GM23338 (cell line): ENCODE data around the gene GAL3ST2. TPM values are rescaled to one million over a fixed set of nuclear protein-coding genes. Genes with fewer than 3 reads are reported as not detected.

ENCODE experiments used
- ATAC-seq: fragments of 200-7000 bp; cut with Tn5 transposase; 3 replicates; pipeline ENCODE4 v1.9.1; 2020
- DNase-seq: peaks from one replicate; pipeline ENCODE4 v3.0.0-alpha.2; 2015; ENCODE audit warnings: low spot score
- H2AFZ ChIP-seq: fragments of 200-600 bp; sonication (generic); 2 replicates; pipeline ENCODE4 v1.8.0; 2016; ENCODE audit warnings: antibody characterized with exemption, mild to moderate bottlenecking, moderate library complexity
- H3F3A ChIP-seq: fragments of 200-600 bp; sonication (generic); replicated peaks from 2 replicates; pipeline ENCODE4 v1.8.0; 2017; ENCODE audit warnings: antibody characterized with exemption, mixed run types, low read depth
- H3K27ac ChIP-seq: fragments of 200-600 bp; sonication (generic); 2 replicates; pipeline ENCODE4 v1.6.1; 2016; ENCODE audit warnings: low read depth
- H3K27me3 ChIP-seq: fragments of 200-600 bp; sonication (generic); 2 replicates; pipeline ENCODE4 v1.8.0; 2016; ENCODE audit warnings: mild to moderate bottlenecking, mixed run types, moderate library complexity; ENCODE audit not compliant: insufficient read depth
- H3K36me3 ChIP-seq: fragments of 200-600 bp; sonication (generic); 2 replicates; pipeline ENCODE4 v1.8.0; 2016; ENCODE audit warnings: mild to moderate bottlenecking; ENCODE audit not compliant: insufficient read depth
- H3K4me1 ChIP-seq: fragments of 200-600 bp; sonication (generic); 2 replicates; pipeline ENCODE4 v1.8.0; 2016; ENCODE audit warnings: mild to moderate bottlenecking, moderate library complexity; ENCODE audit not compliant: insufficient read depth
- H3K4me2 ChIP-seq: fragments of 200-600 bp; sonication (generic); 2 replicates; pipeline ENCODE4 v1.7.1; 2017; ENCODE audit warnings: mixed run types
- H3K4me3 ChIP-seq: fragments of 200-600 bp; sonication (generic); 2 replicates; pipeline ENCODE4 v1.6.1; 2016; ENCODE audit warnings: mixed run types
- H3K79me2 ChIP-seq: fragments of 200-600 bp; sonication (generic); replicated peaks from 2 replicates; pipeline ENCODE4 v1.8.0; 2017; ENCODE audit warnings: mild to moderate bottlenecking; ENCODE audit not compliant: insufficient read depth
- H3K9me2 ChIP-seq: fragments of 200-600 bp; sonication (generic); 2 replicates; pipeline ENCODE4 v1.8.0; 2017; ENCODE audit not compliant: insufficient read depth
- H4K20me1 ChIP-seq: fragments of 200-600 bp; sonication (generic); replicated peaks from 2 replicates; pipeline ENCODE4 v1.8.0; 2017; ENCODE audit warnings: mild to moderate bottlenecking; ENCODE audit not compliant: insufficient read depth
- H3K27ac Mint-ChIP-seq: 2 replicates; pipeline ENCODE4 v1.8.0; 2020; ENCODE audit warnings: inconsistent platforms, mild to moderate bottlenecking, moderate library complexity, mixed read lengths
- H3K27me3 Mint-ChIP-seq: 3 replicates; pipeline ENCODE4 v1.8.0; 2022; ENCODE audit warnings: low read depth, mild to moderate bottlenecking, moderate library complexity, mixed read lengths, inconsistent platforms; ENCODE audit not compliant: insufficient read depth, poor library complexity
- H3K36me3 Mint-ChIP-seq: 3 replicates; pipeline ENCODE4 v1.8.0; 2021; ENCODE audit warnings: low read depth, mild to moderate bottlenecking, inconsistent platforms, moderate library complexity, mixed read lengths
- H3K4me1 Mint-ChIP-seq: 3 replicates; pipeline ENCODE4 v1.8.0; 2020; ENCODE audit warnings: mild to moderate bottlenecking, inconsistent platforms, mixed read lengths
- H3K4me3 Mint-ChIP-seq: 3 replicates; pipeline ENCODE4 v1.8.0; 2021; ENCODE audit warnings: moderate library complexity, mild to moderate bottlenecking, inconsistent platforms, mixed read lengths
- H3K9me3 Mint-ChIP-seq: 3 replicates; pipeline ENCODE4 v1.8.0; 2020; ENCODE audit warnings: moderate library complexity, mild to moderate bottlenecking, inconsistent platforms, mixed read lengths
- CREB1 ChIP-seq: fragments of 250-450 bp; sonication (Bioruptor Pico); IDR thresholded peaks from 2 replicates; pipeline ENCODE4 v1.5.0; 2020; ENCODE audit warnings: low read depth, mild to moderate bottlenecking, moderate library complexity
- EZH2 ChIP-seq: fragments of 200-600 bp; sonication (generic); IDR thresholded peaks from one replicate; pipeline ENCODE4 v1.8.0; 2017; ENCODE audit warnings: antibody characterized with exemption, mild to moderate bottlenecking, low read depth; ENCODE audit not compliant: unreplicated experiment
- JUNB ChIP-seq: IDR thresholded peaks from one replicate; pipeline ENCODE4 v1.6.1; 2016; ENCODE audit warnings: antibody characterized with exemption; ENCODE audit not compliant: unreplicated experiment
- NANOG ChIP-seq: IDR thresholded peaks from 2 replicates; pipeline ENCODE4 v1.6.1; 2016; ENCODE audit warnings: antibody characterized with exemption, borderline replicate concordance
- POLR2AphosphoS5 ChIP-seq: IDR thresholded peaks from 2 replicates; pipeline ENCODE4 v1.6.1; 2016; ENCODE audit warnings: antibody characterized with exemption, low read depth
- STAT1 ChIP-seq: IDR thresholded peaks from one replicate; pipeline ENCODE4 v1.6.1; 2016; ENCODE audit warnings: antibody characterized with exemption; ENCODE audit not compliant: unreplicated experiment
- ZNF114 ChIP-seq: fragments of 250-450 bp; sonication (Bioruptor Pico); IDR thresholded peaks from 2 replicates; pipeline ENCODE4 v1.5.0; 2020; ENCODE audit warnings: mild to moderate bottlenecking, moderate library complexity
- polyA plus RNA-seq: library from polyadenylated mRNA; unstranded; fragments of >200 nt; fragmentation: Nextera tagmentation; extraction: Ambion mirVana; gene quantifications from 2 replicates; pipeline ENCODE4 v1.2.1, GENCODE V29; 2016
- total RNA-seq: library from RNA; depleted of rRNA; stranded (reverse); fragments of >200 nt; shearing (Covaris generic); gene quantifications from 2 replicates; pipeline ENCODE4 v1.2.3, GENCODE V29; 2014
- TF ChIP-seq, protein P1 (sequence below): IDR thresholded peaks from 2 replicates; pipeline ENCODE4 v1.6.1; 2016; ENCODE audit warnings: antibody characterized with exemption
- TF ChIP-seq, protein P2 (sequence below): fragments of 250-450 bp; sonication (Bioruptor Pico); IDR thresholded peaks from 2 replicates; pipeline ENCODE4 v1.5.0; 2020; ENCODE audit warnings: mild to moderate bottlenecking, moderate library complexity

Gene GAL3ST2
- total and polyA plus RNA-seq, 2 experiments from 2014 or later, result 0.19 to 0.24 TPM

DNA sequence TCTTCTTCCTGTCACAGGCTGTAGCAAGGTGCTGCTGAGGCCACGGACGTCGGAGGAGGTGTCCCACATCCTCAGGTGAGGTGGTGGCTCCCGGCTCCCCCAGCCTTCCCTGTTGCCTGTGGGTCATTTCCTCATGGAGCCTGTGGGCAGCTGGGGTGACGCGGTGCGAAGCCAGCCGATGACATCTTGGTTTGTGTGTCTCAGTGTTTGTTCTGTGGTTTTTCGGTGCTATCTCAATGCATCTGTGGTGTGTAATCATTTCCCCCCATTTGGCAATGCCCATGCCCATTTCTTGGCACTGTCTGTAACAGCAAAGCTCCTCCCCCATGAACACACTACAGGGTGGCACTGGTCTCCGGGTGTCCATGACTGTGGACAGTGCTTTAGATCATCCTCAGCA, 35.6 kb upstream of the GAL3ST2 start (continued):
- TF ChIP-seq NANOG, result no peak
- TF ChIP-seq CREB1 (CRISPR knock-in tag), result no peak
- no peak for TF ChIP-seq ZNF114 (CRISPR knock-in tag)
- TF ChIP-seq, protein P1, sequence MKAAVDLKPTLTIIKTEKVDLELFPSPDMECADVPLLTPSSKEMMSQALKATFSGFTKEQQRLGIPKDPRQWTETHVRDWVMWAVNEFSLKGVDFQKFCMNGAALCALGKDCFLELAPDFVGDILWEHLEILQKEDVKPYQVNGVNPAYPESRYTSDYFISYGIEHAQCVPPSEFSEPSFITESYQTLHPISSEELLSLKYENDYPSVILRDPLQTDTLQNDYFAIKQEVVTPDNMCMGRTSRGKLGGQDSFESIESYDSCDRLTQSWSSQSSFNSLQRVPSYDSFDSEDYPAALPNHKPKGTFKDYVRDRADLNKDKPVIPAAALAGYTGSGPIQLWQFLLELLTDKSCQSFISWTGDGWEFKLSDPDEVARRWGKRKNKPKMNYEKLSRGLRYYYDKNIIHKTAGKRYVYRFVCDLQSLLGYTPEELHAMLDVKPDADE, result no peak
- TF ChIP-seq, protein P2, sequence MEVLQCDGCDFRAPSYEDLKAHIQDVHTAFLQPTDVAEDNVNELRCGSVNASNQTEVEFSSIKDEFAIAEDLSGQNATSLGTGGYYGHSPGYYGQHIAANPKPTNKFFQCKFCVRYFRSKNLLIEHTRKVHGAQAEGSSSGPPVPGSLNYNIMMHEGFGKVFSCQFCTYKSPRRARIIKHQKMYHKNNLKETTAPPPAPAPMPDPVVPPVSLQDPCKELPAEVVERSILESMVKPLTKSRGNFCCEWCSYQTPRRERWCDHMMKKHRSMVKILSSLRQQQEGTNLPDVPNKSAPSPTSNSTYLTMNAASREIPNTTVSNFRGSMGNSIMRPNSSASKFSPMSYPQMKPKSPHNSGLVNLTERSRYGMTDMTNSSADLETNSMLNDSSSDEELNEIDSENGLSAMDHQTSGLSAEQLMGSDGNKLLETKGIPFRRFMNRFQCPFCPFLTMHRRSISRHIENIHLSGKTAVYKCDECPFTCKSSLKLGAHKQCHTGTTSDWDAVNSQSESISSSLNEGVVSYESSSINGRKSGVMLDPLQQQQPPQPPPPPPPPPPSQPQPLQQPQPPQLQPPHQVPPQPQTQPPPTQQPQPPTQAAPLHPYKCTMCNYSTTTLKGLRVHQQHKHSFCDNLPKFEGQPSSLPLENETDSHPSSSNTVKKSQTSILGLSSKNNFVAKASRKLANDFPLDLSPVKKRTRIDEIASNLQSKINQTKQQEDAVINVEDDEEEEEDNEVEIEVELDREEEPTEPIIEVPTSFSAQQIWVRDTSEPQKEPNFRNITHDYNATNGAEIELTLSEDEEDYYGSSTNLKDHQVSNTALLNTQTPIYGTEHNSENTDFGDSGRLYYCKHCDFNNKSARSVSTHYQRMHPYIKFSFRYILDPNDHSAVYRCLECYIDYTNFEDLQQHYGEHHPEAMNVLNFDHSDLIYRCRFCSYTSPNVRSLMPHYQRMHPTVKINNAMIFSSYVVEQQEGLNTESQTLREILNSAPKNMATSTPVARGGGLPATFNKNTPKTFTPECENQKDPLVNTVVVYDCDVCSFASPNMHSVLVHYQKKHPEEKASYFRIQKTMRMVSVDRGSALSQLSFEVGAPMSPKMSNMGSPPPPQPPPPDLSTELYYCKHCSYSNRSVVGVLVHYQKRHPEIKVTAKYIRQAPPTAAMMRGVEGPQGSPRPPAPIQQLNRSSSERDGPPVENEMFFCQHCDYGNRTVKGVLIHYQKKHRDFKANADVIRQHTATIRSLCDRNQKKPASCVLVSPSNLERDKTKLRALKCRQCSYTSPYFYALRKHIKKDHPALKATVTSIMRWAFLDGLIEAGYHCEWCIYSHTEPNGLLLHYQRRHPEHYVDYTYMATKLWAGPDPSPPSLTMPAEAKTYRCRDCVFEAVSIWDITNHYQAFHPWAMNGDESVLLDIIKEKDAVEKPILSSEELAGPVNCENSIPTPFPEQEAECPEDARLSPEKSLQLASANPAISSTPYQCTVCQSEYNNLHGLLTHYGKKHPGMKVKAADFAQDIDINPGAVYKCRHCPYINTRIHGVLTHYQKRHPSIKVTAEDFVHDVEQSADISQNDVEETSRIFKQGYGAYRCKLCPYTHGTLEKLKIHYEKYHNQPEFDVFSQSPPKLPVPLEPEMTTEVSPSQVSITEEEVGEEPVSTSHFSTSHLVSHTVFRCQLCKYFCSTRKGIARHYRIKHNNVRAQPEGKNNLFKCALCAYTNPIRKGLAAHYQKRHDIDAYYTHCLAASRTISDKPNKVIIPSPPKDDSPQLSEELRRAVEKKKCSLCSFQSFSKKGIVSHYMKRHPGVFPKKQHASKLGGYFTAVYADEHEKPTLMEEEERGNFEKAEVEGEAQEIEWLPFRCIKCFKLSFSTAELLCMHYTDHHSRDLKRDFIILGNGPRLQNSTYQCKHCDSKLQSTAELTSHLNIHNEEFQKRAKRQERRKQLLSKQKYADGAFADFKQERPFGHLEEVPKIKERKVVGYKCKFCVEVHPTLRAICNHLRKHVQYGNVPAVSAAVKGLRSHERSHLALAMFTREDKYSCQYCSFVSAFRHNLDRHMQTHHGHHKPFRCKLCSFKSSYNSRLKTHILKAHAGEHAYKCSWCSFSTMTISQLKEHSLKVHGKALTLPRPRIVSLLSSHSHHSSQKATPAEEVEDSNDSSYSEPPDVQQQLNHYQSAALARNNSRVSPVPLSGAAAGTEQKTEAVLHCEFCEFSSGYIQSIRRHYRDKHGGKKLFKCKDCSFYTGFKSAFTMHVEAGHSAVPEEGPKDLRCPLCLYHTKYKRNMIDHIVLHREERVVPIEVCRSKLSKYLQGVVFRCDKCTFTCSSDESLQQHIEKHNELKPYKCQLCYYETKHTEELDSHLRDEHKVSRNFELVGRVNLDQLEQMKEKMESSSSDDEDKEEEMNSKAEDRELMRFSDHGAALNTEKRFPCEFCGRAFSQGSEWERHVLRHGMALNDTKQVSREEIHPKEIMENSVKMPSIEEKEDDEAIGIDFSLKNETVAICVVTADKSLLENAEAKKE (CRISPR knock-in tag), result no peak
- no peak for TF ChIP-seq POLR2AphosphoS5
- no peak for TF ChIP-seq STAT1

DNA sequence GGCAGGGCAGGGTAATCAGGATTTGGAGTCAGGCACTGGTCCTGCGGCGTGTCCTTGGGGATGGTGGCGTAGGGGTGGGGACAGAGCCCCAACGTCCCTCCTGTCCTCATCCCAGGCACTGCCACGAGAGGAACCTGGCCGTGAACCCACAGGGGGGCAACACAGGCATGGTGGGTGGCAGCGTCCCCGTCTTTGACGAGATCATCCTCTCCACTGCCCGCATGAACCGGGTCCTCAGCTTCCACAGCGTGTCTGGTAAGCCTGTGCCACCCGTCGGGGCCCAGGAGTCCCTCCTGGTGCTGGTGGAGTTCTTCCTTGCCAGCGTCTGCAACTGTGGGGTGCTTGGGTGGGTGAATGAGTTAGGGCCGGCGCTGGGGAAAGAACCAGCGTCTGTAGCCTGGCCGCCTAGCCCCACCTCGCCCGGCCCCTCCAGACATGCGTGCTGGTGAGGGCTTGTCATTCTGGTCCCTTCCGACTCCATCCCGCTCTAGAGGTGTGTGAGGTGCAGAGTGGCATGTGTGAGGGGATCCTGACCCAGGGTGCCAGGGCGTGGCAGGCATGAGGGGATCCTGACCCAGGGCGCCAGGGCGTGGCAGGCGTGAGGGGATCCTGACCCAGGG, 34.2 kb upstream of the GAL3ST2 start:
- H3K4me1 ChIP-seq, result no peaks in the 10 kb centered on the region
- Mint-ChIP-seq H3K27ac (no peak overlapping the region), H3K9me3 (no peaks in the 10 kb centered on the region), H3K36me3 (peaks cover 23% of the 10 kb centered on the region), H3K4me1 (no peaks in the 10 kb centered on the region), H3K27me3 (peaks cover 7% of the 10 kb centered on the region), H3K4me3 (no peak overlapping the region)
- no peaks in the 10 kb centered on the region for H3K27me3 ChIP-seq
- no peak overlapping the region for H3K4me2 ChIP-seq
- no peaks in the 10 kb centered on the region for H3K9me2 ChIP-seq
- DNase-seq (no peak), ATAC-seq (no peak)
- H3K27ac ChIP-seq, result no peak overlapping the region
- H4K20me1 ChIP-seq, result no peaks in the 10 kb centered on the region
- no peak overlapping the region for H3K4me3 ChIP-seq
- no peaks in the 10 kb centered on the region for H3K79me2 ChIP-seq
- H3F3A ChIP-seq, result no peaks in the 10 kb centered on the region
- no peak overlapping the region for H2AFZ ChIP-seq
- H3K36me3 ChIP-seq, result no peaks in the 10 kb centered on the region
- TF ChIP-seq, protein P2 (CRISPR knock-in tag), result no peak
- no peak for TF ChIP-seq EZH2
- TF ChIP-seq JUNB, result no peak
